ENCODE results near the gene ADGRB3.

ADGRB3 gene

DNA sequence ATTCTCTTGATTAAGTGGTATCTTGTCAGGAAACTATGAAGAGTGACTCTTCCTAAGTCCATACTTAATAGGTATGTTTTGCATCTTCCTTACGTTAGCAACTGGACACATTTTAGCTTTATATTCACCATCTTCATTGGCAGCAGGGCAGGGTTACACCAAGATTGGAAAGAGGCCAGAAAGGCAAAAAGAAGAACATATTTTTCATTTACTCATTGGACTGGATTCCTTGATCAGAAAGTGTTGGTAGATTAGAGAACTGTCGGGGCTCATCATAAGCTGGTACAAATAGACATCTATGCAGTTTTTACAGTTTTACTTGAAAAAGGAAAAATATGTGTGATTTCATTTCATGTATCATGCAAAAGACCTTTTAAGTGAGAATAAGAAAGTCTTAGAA lies 696.8 kb downstream of the ADGRB3 start:
- no peak overlapping the region for H3K4me3 ChIP-seq
- H3K27ac ChIP-seq: no peak overlapping the region
- TF ChIP-seq, protein P1, sequence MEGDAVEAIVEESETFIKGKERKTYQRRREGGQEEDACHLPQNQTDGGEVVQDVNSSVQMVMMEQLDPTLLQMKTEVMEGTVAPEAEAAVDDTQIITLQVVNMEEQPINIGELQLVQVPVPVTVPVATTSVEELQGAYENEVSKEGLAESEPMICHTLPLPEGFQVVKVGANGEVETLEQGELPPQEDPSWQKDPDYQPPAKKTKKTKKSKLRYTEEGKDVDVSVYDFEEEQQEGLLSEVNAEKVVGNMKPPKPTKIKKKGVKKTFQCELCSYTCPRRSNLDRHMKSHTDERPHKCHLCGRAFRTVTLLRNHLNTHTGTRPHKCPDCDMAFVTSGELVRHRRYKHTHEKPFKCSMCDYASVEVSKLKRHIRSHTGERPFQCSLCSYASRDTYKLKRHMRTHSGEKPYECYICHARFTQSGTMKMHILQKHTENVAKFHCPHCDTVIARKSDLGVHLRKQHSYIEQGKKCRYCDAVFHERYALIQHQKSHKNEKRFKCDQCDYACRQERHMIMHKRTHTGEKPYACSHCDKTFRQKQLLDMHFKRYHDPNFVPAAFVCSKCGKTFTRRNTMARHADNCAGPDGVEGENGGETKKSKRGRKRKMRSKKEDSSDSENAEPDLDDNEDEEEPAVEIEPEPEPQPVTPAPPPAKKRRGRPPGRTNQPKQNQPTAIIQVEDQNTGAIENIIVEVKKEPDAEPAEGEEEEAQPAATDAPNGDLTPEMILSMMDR (IDR thresholded peaks at IDR 0.05): no peak
- DNase-seq (ENCODE audit: low spot score): no peak

DNA sequence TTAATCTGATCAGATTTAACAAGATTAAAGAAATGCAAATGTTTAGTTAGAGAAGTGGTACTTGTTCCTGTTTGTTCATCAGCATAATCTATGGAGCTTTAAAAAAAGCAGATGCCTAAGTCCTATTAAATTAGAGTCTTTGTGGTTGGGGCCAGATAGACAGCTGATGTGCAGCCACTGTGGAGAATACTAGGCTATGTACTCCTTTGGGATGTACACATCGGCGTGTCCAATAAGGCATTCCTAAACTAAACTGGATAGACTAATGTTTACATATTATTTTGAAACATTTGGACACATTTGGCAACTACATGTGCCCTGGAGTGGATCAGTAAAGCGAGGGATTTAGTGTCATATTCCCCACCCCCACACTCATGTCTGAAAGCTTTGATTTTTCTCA lies 702.2 kb downstream of the ADGRB3 start:
- TF ChIP-seq, protein P1 (IDR thresholded peaks at IDR 0.05): no peak
- DNase-seq (ENCODE audit: low spot score): no peak
- no peak overlapping the region for H3K4me3 ChIP-seq
- no peak overlapping the region for H3K27ac ChIP-seq

DNA sequence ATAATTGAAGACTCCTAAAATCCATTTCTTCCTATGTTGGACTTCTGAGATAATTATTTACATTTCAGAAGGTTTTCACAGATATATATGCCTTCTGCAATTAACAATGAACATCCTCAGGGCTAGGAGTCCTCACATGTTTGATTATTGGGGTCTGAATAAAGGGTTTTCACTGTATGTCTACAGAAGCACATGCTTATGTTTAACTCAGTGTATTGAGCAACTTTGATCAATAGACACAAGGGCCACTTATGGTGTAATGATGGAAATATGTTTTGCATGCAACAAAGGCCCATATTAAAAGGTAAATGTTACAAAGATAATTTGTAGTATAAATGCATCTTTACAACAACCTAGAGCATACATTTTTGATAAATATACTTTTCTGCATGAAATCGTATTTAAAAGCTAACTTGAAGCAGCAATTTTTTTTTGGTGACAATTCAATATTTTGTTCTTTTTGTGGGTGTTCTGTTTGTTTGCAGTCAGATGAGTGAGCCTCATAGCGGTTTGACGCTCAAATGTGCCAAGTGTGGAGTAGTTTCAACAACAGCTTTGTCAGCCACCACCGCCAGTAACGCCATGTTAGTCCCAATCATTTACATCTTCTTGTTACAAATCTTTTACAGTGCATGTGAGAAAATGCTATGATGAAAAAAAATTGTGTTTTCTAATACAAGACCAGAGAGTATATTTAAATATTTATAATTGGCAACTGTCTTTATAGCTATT lies 703.5 kb downstream of the ADGRB3 start:
- TF ChIP-seq, protein P1 (IDR thresholded peaks at IDR 0.05): no peak
- Histone ChIP-seq H3K27ac (no peak overlapping the region), H3K4me3 (no peak overlapping the region)
- DNase-seq (ENCODE audit: low spot score): no peak

DNA sequence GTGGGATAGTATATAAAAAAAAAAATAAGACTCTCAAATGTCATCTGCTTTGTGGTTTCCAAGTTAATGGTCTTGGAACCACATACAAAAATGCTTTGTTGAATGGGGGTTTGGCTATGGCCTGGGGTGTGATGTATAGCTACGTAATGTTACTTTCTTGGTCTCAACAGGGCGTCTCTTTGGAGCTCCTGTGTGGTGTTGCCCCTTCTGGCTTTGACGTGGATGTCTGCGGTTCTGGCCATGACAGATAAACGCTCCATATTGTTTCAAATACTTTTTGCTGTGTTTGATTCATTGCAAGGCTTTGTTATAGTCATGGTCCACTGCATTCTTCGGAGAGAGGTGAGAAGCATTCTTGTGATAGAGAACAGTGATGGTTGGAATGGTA lies 704.1 kb downstream of the ADGRB3 start:
- TF ChIP-seq, protein P1 (IDR thresholded peaks at IDR 0.05): no peak
- Histone ChIP-seq H3K27ac (no peak overlapping the region), H3K4me3 (no peak overlapping the region)
- no peak for DNase-seq (ENCODE audit: low spot score)

DNA sequence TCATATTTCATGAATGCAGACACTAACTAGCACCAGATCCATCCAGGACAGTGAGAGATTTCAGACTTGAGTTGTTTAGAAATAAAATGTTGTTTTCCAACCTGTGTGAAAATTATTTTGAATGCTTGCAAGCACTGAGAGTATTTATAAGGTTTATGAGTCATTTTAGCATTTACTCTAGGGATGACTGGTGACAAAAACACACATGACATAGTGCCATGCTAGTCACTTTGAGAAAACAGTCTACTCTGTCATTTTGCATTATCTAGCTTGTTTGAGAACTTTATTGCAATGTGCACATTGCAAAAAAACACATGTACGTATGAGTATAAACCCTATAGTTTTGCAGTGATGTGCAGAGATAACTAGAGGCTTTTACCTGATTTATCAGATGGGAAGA lies 705.1 kb downstream of the ADGRB3 start:
- TF ChIP-seq, protein P1 (IDR thresholded peaks at IDR 0.05): no peak
- H3K4me3 ChIP-seq: no peak overlapping the region
- H3K27ac ChIP-seq: no peak overlapping the region
- no peak for DNase-seq (ENCODE audit: low spot score)

DNA sequence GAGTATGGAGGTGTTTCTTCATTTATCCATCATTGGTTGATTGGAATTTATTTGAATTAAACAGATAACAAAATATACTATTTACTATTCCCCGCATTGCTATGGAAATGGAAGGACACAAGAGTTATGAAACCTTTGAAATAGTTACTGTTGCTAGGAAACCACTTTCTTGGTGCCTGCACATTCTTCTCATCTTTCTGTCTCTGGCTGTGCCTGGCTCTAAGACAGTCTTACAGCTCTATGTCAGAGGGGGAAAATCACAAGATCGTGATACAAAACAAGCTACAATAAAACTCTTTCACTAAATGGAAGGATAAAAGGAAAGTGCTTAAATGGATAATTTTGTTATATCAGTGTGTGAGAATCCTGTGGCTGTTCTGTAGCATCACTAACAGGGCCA lies 708.8 kb downstream of the ADGRB3 start:
- Histone ChIP-seq H3K27ac (no peak overlapping the region), H3K4me3 (no peak overlapping the region)
- DNase-seq (ENCODE audit: low spot score): no peak
- TF ChIP-seq, protein P1 (IDR thresholded peaks at IDR 0.05): no peak

DNA sequence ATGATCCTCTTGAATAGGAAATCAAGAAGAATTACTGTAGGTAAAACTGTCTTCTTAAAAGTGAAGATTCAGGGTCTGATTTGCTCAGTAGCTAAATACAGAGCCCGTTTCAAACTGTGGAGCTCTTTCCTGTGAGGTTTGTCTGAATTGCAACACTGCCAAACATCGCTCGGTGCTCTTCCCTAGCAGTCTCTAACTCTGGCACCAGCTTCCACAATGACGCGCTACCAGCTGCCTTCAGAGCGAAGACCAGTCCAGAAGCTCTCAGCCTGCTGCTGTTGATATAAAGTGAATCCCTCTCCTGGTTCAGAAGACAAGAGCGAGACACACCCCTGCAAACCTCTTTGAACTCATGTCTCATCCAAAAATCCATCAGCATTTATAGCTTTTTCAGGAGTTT lies 714.7 kb downstream of the ADGRB3 start:
- Histone ChIP-seq H3K4me3 (no peak overlapping the region), H3K27ac (no peak overlapping the region)
- no peak for DNase-seq (ENCODE audit: low spot score)
- TF ChIP-seq, protein P1 (IDR thresholded peaks at IDR 0.05): no peak

Measured in coronary artery (tissue), 2 donors.